Measurements from ENCODE around the gene LZTS3. TPM values are rescaled to one million over a fixed set of nuclear protein-coding genes. Genes with fewer than 3 reads are reported as not detected.

Gene LZTS3
- polyA plus RNA-seq, 1 of the 3 experiments (the other 2 are of a cell fraction), result 11.9 TPM

DNA sequence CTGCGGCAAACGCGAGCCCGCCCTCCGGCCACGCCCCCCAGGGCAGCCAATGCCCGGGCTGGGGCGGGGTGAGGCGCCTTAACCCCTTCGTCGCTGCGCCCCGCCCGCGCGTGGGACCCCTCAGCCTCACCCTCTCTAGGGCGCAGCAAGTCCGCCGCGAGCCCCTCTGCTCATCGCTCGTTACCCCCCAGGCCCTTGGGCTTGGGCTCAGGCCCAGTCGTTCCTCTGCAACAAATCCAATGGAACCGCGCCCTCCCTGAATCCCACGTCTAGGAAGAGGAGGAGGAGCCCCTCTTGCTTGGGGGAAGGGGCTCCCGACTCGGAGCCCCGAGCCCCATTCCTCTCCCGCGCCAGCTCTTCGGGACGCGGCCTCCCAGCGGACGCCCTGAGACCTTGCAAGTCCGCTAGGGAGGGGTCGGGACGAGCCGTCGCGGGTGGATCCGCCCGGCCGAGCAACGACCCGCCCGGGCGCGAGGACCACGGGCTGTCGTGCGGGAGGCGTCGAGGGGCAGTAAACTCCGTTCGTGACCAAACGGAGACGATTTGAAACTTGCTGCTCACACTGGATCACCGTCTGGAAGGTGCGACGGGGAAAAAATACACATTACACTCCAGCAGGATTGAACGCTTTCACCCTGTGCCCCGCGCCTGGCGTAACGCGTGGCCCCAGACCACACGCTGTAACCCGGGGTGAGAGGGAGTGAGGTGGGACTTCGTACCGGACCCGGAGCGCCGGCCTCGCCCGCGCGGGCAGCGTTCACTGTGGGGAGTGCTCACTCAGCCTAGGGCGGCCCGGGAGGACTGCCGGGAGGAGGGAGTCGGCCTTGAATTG lies 477 bp upstream of the LZTS3 start:
- H3K36me3 ChIP-seq (replicated peaks in 1 of 2; ENCODE audit: control insufficient read depth in 1 of 2, insufficient read depth in 2 of 2, low read length in 1 of 2), result no peaks in the 10 kb centered on the region
- TF ChIP-seq TEAD4 (IDR thresholded peaks at IDR 0.05; ENCODE audit: borderline replicate concordance, insufficient read depth), result no peak
- no peak for TF ChIP-seq FOXM1 (IDR thresholded peaks at IDR 0.05; ENCODE audit: low read depth)
- TF ChIP-seq NFIC (IDR thresholded peaks at IDR 0.05; ENCODE audit: borderline replicate concordance), result no peak
- TF ChIP-seq, protein P1, sequence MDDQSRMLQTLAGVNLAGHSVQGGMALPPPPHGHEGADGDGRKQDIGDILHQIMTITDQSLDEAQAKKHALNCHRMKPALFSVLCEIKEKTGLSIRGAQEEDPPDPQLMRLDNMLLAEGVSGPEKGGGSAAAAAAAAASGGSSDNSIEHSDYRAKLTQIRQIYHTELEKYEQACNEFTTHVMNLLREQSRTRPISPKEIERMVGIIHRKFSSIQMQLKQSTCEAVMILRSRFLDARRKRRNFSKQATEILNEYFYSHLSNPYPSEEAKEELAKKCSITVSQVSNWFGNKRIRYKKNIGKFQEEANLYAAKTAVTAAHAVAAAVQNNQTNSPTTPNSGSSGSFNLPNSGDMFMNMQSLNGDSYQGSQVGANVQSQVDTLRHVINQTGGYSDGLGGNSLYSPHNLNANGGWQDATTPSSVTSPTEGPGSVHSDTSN (IDR thresholded peaks at IDR 0.05), result no peak
- TF ChIP-seq POLR2AphosphoS5 (IDR thresholded peaks at IDR 0.05; ENCODE audit: low read depth, low read length), result no peak
- no peak for TF ChIP-seq YY1 (IDR thresholded peaks at IDR 0.05; ENCODE audit: low read depth)
- no peak for TF ChIP-seq CHD2 (IDR thresholded peaks at IDR 0.05; ENCODE audit: low read length, partially characterized antibody)
- TF ChIP-seq, protein P2, sequence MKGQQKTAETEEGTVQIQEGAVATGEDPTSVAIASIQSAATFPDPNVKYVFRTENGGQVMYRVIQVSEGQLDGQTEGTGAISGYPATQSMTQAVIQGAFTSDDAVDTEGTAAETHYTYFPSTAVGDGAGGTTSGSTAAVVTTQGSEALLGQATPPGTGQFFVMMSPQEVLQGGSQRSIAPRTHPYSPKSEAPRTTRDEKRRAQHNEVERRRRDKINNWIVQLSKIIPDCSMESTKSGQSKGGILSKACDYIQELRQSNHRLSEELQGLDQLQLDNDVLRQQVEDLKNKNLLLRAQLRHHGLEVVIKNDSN (IDR thresholded peaks at IDR 0.05; ENCODE audit: borderline replicate concordance, low read depth), result no peak
- H4K20me1 ChIP-seq (ENCODE audit: insufficient read depth), result no peaks in the 10 kb centered on the region
- H3K27me3 ChIP-seq (ENCODE audit: insufficient read depth), result no peaks in the 10 kb centered on the region
- peaks cover 3% of the 10 kb centered on the region for H3F3A ChIP-seq (replicated peaks; ENCODE audit: insufficient read depth)
- no peaks in the 10 kb centered on the region for H3K9me2 ChIP-seq
- POLR2A ChIA-PET, result no interaction called here
- H2AFZ ChIP-seq (ENCODE audit: low read depth), result peak overlapping the region; percentile 81
- H3K4me2 ChIP-seq, result peak overlapping the region; percentile 98
- H3K79me2 ChIP-seq (ENCODE audit: insufficient read depth), result no peaks in the 10 kb centered on the region
- H3K27ac ChIP-seq (ENCODE audit: low read depth in 2 of 2, low read length in 1 of 2), result peak overlapping the region in 1 of 2 experiments; percentile 61; a peak in 1 of 4 replicates
- H3K4me3 ChIP-seq (ENCODE audit: low read depth in 2 of 2, low read length in 1 of 2), result peak overlapping the region; percentile 84 to 89
- H3K4me1 ChIP-seq (ENCODE audit: control insufficient read depth in 1 of 2, insufficient read depth in 2 of 2, low read depth in 1 of 2, low read length in 1 of 2), result peaks cover 0 to 15% of the 10 kb centered on the region in 2 experiments; a peak in 2 of 4 replicates
- WGBS (ENCODE audit: low lambda C conversion rate), result 5% methylated on average over 40 of the region's 84 CpGs
- H3K9me3 ChIP-seq, result no peaks in the 10 kb centered on the region
- peak overlapping the region; percentile 85 for H3K9ac ChIP-seq
- DNase-seq, result peak; percentile 99
- CTCF ChIA-PET, result interaction anchor here (0.5 kb wide), 1 partner anchor 12 kb away, joined by 3 read pairs; no protein-coding TSS in a partner anchor

DNA sequence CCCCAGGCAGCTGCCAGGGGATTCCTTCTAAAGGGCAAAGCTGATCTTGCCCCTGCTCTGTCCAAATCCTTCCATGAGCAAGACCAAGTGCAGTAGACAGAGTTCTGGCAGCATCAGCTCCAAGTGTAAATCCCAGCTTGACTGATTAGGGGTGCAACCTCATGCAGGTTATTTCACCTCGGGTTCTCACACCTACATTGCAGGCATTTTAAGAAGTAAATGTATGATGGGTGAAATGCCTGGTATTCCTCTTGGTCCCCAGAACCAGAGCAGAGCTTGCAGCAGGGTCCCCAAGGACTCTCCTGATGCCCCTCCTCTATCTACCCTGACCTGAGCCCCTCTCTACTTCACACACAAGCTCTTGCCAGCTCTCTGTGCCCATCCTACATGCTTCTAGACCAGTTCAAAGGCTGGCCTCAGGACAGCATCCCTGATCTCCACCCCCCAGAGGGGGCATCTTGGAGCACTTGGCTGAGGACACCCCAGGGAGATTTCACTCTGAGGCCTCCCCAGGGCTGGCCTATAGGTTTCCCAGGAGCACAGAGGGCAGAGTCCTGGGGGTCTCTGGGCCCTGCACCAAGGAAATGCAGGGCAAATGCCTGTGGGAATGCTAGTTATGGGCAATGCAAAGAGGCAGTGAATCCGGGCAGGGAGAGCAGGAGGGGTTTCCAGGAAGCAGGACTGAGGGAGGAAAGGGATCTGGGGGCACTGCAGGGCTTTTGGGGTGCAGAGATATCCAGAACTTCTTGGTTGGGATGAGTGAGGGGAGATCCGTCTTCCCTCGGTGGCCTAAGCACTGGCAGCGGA lies 1.0 kb downstream of the LZTS3 start:
- no peaks in the 10 kb centered on the region for H3K27me3 ChIP-seq (ENCODE audit: insufficient read depth)
- CTCF ChIA-PET, result interaction anchor here (0.7 to 1.5 kb wide), 4 partner anchors 10 to 144 kb away, joined by 3 to 6 read pairs (median 3); no protein-coding TSS in a partner anchor
- H3K27ac ChIP-seq (ENCODE audit: low read depth in 2 of 2, low read length in 1 of 2), result no peak overlapping the region; a peak in 1 of 4 replicates
- no peaks in the 10 kb centered on the region for H3F3A ChIP-seq (replicated peaks; ENCODE audit: insufficient read depth)
- WGBS (ENCODE audit: low lambda C conversion rate), result 34% methylated on average over 5 of the region's 5 CpGs
- DNase-seq, result no peak
- H3K9me3 ChIP-seq, result no peaks in the 10 kb centered on the region
- peak overlapping the region; percentile 98 for H3K4me2 ChIP-seq
- POLR2A ChIA-PET, result no interaction called here
- no peaks in the 10 kb centered on the region for H3K79me2 ChIP-seq (ENCODE audit: insufficient read depth)
- H3K4me3 ChIP-seq (ENCODE audit: low read depth in 2 of 2, low read length in 1 of 2), result peak overlapping the region; percentile 84 to 89
- no peaks in the 10 kb centered on the region for H4K20me1 ChIP-seq (ENCODE audit: insufficient read depth)
- no peaks in the 10 kb centered on the region for H3K9me2 ChIP-seq
- H2AFZ ChIP-seq (ENCODE audit: low read depth), result no peak overlapping the region
- H3K4me1 ChIP-seq (ENCODE audit: control insufficient read depth in 1 of 2, insufficient read depth in 2 of 2, low read depth in 1 of 2, low read length in 1 of 2), result peaks cover 0 to 15% of the 10 kb centered on the region in 2 experiments; a peak in 2 of 4 replicates
- no peaks in the 10 kb centered on the region for H3K36me3 ChIP-seq (replicated peaks in 1 of 2; ENCODE audit: control insufficient read depth in 1 of 2, insufficient read depth in 2 of 2, low read length in 1 of 2)
- no peak overlapping the region for H3K9ac ChIP-seq
- no peak for TF ChIP-seq TEAD4 (IDR thresholded peaks at IDR 0.05; ENCODE audit: borderline replicate concordance, insufficient read depth)
- TF ChIP-seq, protein P3, sequence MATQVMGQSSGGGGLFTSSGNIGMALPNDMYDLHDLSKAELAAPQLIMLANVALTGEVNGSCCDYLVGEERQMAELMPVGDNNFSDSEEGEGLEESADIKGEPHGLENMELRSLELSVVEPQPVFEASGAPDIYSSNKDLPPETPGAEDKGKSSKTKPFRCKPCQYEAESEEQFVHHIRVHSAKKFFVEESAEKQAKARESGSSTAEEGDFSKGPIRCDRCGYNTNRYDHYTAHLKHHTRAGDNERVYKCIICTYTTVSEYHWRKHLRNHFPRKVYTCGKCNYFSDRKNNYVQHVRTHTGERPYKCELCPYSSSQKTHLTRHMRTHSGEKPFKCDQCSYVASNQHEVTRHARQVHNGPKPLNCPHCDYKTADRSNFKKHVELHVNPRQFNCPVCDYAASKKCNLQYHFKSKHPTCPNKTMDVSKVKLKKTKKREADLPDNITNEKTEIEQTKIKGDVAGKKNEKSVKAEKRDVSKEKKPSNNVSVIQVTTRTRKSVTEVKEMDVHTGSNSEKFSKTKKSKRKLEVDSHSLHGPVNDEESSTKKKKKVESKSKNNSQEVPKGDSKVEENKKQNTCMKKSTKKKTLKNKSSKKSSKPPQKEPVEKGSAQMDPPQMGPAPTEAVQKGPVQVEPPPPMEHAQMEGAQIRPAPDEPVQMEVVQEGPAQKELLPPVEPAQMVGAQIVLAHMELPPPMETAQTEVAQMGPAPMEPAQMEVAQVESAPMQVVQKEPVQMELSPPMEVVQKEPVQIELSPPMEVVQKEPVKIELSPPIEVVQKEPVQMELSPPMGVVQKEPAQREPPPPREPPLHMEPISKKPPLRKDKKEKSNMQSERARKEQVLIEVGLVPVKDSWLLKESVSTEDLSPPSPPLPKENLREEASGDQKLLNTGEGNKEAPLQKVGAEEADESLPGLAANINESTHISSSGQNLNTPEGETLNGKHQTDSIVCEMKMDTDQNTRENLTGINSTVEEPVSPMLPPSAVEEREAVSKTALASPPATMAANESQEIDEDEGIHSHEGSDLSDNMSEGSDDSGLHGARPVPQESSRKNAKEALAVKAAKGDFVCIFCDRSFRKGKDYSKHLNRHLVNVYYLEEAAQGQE (IDR thresholded peaks at IDR 0.05; ENCODE audit: low read depth, low read length), result no peak
- no peak for TF ChIP-seq CHD2 (IDR thresholded peaks at IDR 0.05; ENCODE audit: low read length, partially characterized antibody)
- no peak for TF ChIP-seq RCOR1 (IDR thresholded peaks at IDR 0.05; ENCODE audit: low read length)
- no peak for TF ChIP-seq MEF2A (IDR thresholded peaks at IDR 0.05; ENCODE audit: borderline replicate concordance, low read depth)
- no peak for TF ChIP-seq NRF1 (IDR thresholded peaks at IDR 0.05; ENCODE audit: low read depth, low read length)
- TF ChIP-seq FOXJ3 (CRISPR knock-in tag; IDR thresholded peaks at IDR 0.05), result no peak
- TF ChIP-seq RAD21 (IDR thresholded peaks at IDR 0.05; ENCODE audit: low read length), result no peak
- TF ChIP-seq, protein P4, sequence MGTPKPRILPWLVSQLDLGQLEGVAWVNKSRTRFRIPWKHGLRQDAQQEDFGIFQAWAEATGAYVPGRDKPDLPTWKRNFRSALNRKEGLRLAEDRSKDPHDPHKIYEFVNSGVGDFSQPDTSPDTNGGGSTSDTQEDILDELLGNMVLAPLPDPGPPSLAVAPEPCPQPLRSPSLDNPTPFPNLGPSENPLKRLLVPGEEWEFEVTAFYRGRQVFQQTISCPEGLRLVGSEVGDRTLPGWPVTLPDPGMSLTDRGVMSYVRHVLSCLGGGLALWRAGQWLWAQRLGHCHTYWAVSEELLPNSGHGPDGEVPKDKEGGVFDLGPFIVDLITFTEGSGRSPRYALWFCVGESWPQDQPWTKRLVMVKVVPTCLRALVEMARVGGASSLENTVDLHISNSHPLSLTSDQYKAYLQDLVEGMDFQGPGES (IDR thresholded peaks at IDR 0.05; ENCODE audit: low read depth, low read length), result no peak
- no peak for TF ChIP-seq POLR2AphosphoS5 (IDR thresholded peaks at IDR 0.05; ENCODE audit: low read depth, low read length)

Measured in SK-N-SH (cell line).